GM10847 (cell line): ENCODE data around the gene TACR1.

ENCODE experiments used
- POLR2A ChIP-seq: IDR thresholded peaks from 2 replicates; pipeline ENCODE4 v1.6.1; 2011; ENCODE audit not compliant: insufficient read length; ENCODE audit errors: extremely low read depth

TACR1 gene

GRCh38 chr2:75166491-75166890, 32.8 kb downstream of the TACR1 start:
- TF ChIP-seq POLR2A, result no peak

GRCh38 chr2:75162897-75163296, 36.4 kb downstream of the TACR1 start:
- no peak for TF ChIP-seq POLR2A

GRCh38 chr2:75162259-75162658, 37.1 kb downstream of the TACR1 start:
- TF ChIP-seq POLR2A, result no peak

DNA sequence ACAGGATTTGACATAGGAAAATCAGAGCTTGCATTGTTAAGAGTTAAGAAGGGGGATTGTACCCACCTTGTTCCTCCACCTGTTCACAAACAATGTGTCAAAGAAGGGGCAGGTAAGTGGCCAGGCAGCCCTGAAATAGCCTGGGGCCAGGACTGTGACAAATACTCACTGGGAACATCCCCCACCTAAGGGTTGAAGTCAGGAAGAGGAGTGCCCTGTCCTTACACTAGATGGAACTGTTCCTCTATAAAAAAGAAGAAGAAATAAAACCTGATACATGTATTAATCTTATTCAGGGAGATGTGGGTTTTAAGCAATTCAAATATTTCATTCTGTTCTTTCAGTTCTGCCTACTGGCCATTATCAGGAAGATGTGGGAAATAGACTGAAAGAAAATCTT, 41.9 kb downstream of the TACR1 start:
- TF ChIP-seq POLR2A, result no peak

DNA sequence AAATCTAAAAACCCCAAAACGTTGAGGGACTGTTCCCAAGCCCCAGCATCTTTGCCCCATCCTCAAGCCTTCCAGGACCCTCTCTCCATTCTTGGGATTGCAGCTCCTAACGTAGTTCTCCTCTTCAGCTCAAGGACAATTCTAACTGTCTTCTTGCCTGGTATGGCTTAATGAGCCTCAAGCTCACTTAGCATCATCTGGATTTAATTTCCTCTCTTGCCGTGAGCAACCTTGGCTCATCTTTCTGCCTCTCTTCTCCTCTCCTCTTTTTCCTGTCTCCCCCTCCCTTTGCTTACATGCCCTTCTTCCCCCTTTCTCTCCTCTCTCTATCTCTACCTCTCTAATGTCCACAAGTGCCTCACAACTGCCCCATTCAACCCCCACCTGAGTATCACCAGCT, 44.2 kb downstream of the TACR1 start:
- no peak for TF ChIP-seq POLR2A

DNA sequence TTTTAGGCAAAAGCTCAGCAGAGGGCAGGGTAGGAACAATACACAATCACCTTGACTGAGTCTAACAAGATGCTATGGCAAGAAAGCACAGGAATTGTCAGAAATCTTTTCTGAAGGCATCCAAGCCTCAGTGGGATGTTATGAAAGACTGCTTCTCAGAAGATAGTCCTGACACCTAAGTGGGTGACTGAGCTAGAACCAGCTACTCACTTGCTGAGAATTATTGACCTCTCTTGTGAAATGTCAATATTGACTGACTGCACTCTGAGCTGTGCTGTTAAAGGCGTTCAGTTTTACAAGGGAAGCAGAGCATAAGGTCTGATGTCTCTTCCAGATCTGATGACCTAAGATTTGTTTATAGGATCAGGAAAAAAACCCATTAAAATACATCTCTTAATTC, 46.1 kb downstream of the TACR1 start:
- TF ChIP-seq POLR2A, result no peak

- TF ChIP-seq POLR2A, result no peak
Observed at GRCh38 chr2:75146606-75147332, 52.6 kb downstream of the TACR1 start.

GRCh38 chr2:75142081-75142480, 57.2 kb downstream of the TACR1 start:
- TF ChIP-seq POLR2A, result no peak

DNA sequence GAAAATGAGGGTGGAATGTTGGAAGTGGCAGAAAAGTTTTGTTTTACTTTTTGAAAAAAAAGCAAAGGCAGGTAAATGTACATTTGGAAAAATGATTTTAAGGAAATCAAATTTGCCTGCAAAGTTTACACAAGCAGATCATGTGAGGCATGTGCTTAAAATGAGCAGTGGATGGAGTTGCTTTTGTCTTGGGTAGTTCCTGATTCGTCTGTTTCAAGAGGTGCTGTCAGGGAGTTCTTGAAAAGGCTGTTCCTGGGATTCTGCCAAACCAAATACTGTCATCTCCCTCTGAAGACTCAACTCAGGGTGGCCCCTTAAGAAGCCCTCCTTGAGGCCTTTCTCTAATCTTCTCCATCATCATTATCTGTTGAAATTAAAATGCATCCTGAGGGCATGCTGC, 59.0 kb downstream of the TACR1 start:
- no peak for TF ChIP-seq POLR2A

- no peak for TF ChIP-seq POLR2A
Observed at GRCh38 chr2:75139171-75139570, 60.1 kb downstream of the TACR1 start.

GRCh38 chr2:75138528-75138927, 60.8 kb downstream of the TACR1 start:
- no peak for TF ChIP-seq POLR2A

DNA sequence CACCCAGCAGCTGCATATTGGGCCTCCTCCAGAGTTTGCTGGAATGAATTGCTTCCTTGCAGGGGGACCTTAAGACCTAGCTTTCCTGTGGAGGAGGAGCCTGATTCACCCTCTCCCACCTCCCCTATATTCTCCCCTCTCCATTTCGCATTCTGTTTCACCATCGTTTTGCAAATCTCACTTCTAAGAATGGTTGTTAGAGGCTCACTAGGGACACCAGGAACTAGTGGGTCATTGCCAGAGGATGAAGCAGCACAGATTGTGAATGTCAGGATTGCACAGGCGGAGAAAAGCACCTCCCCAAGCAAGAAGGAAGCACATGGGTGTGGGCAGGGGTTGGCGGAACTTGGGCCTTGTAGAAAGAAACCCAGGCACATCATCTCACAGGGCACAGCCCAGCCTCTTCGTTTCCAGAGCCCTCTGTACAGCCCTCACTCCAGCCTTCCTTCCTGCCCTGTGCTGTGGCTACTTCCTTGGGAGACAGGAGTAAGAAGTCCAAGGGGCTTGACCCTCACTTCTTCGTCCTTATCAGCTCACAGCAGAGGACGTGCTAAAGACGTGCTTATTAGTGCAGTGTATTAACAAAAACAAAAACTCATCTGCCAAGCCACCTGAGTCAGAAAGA, 63.4 kb downstream of the TACR1 start:
- TF ChIP-seq POLR2A, result no peak

- TF ChIP-seq POLR2A, result no peak
Observed at GRCh38 chr2:75134860-75135259, 64.5 kb downstream of the TACR1 start.

DNA sequence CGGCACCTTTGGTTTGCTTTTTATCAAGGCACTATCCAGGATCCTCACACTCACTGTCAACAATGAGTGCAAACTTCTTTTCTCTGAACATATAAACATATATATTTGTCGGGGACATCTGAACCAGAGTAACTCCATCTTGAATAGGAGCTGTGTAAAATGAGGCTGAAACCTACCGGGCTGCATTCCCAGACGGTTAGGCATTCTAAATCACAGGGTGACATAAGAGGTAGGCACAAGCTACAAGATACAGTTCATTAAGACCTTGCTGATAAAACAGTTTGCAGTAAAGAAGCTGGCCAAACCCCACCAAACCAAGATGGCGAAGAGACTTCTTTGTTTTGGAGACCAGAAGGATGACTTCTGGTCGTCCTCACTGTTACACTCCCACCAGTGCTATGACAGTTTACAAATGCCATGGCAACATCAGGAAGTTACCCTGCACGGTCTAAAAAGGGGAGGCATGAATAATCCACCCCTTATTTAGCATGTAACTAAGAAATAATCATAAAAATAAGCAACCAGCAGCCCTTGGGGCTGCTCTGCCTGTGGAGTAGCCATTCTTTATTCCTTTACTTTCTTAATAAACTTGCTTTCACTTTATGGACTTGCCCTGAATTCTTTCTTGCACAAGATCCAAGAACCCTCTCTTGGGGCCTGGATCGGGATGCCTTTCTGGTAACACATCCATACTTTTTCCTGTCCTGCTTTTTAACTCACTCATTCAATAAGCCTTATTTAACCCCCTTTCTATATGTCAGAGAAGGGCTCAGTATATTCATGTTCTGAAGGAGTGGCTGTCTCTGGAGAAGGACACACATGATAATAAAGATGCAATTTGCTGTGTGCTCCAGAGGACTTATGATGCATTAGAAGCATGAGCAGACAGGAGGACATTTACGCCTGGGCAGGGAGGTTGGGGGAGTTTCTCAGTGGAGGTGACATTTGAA, 65.4 kb downstream of the TACR1 start:
- no peak for TF ChIP-seq POLR2A

DNA sequence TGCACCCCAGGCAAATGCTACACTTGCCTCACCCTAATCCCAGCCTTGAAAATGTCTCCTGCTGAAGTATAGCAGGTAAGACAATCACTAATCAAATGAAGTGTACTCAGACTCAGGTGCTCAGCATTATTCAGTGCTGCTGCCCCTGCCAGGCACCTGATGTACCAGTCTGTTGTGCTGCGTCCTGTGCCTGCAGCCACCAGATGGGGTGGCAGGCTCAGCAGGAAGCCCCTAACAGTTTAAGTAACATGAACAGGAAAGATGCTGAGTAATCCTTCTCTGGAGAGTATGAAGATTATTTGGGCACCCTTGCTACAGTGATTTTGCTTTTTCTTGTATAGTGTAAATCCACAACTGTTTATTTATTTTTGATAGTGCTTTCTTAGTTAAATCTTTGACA, 69.1 kb downstream of the TACR1 start:
- TF ChIP-seq POLR2A, result no peak

DNA sequence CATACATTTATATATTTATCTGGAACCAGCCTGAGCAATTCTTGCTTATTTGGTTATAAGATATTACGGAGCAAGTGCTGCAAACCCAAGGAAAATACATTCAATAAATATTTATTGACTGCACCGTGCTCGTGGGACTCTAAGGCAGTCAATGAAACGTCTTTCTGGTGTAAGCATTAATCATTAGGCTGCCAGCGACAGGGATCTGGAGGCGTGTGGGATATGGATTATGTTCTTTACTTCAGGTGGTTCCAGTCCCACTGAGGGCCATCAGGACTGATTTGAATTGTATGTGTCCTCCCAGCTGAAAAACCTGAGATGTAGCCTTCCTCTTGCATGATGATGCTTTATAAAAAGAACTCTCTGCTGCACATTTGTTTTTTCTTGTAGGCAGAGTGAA, 75.4 kb downstream of the TACR1 start:
- TF ChIP-seq POLR2A, result no peak
